Middle frontal gyrus (tissue), 1 donor: ENCODE measurements around the gene SLC10A7.

Experiments used
- DNase-seq: peaks from one replicate; pipeline ENCODE4 v3.0.0-alpha.2; 2015; ENCODE audit warnings: low spot score; ENCODE audit errors: extremely low spot score

The SLC10A7 gene

DNA sequence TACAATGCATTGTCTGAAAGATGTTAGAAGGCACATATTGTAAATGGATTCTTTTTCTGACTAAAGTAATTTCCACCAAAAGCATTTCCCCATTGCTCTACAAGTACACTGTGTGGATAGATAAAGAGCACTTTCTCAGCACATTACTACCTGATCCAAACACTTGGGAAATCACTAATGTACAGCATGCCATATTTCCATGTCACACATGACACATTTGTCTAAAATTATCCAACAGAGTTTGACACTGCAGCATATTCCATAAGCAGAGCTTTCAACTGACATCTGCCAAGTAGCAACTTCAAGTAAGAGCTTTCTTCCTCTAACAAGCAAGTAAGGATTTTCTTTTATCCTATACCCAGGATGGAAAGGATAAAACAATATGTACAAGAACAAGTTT lies 257.9 kb downstream of the SLC10A7 start:
- DNase-seq: no peak

DNA sequence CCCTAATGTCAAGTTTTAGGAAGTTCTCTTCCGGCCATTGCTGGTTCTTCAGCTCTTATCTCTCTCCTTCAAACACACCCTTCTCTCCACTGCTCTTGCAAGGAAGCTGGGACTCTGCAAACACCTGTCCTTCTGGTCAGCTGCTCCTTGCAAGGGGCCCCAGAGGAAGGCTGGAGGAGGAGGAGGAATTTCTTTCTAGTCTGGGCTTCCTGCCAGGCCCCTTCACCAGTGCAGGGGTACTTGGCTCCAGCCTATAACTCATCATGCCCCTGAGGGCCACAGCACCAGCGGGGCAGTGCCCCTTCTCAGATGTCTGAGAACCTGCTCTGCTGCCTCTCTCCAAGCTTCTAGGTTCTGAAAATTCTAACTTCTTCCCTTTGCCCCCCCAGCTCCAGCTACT lies 260.7 kb downstream of the SLC10A7 start:
- no peak for DNase-seq

DNA sequence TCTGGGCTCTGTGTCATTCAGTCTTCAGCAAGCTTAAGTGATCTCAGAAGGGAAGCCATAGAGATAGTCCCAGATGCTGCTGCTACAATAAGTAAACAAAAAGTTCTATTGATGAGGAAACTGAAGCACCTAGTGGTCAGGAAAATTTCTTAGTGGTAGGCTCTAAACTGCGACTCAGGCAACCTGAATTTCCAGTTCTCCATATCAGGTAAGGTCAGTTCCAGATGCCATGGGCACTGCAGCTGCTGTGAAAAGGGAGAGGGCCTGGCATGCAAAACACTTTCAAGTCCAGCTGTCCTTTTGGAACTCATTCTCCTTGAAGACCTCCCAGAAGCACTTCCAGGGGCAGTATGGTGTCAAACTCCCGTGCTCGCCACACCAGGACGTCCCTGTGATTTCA lies 261.2 kb downstream of the SLC10A7 start:
- DNase-seq: no peak

DNA sequence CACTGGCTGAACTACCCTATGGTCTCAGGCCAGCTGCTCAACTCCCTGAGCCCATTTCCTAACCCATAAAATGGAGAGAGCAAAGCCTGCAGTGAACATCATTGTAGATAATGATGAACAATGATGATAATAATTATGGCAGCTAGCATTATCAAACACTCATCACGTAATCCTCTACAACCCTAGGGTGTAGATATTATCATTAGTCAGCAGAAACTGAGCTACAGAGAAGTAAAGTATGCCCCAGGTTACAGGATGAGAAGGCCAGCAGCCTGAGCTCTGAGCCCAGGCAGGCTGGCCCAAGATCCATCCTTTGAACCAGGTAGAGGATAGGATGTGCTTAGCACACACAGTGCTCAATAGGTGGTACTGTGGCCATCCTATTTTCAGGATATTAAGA lies 264.2 kb downstream of the SLC10A7 start:
- no peak for DNase-seq

DNA sequence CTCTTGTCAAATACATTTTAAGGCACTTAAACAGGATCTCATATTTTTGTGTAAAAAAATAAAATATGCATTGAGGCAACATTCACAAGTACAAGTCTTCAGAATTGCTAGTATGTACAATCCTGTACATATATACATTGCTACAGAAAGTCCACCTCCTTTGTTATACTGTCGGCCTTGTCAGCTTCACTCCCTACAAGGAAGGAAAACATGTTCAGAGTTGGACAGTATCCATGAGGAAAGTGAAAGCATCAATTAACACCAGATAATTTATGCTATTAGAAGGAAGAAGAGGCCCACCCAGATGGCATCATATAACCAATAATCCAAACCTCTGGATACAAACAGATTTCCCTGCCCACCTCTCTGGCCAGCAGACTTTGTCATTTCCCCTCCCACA lies 265.4 kb downstream of the SLC10A7 start:
- DNase-seq: no peak

DNA sequence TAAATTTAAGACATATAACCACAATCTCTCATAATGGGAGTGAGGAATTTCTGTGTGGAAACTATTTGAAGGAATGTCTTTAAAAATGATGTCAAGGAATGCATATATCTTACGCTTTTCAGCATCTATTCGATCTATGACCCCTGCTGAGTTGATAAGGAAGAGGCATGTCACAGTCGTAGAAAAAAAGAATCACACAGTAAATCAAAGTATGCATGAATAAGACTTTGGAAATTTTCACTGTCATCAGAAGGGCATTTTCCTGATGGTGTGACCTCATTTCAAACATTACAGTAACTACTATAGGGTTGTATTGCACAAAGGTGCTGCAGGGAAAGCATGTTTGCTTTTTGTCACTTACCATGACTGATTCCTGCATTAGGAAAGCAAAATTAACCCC lies 265.9 kb downstream of the SLC10A7 start:
- no peak for DNase-seq

DNA sequence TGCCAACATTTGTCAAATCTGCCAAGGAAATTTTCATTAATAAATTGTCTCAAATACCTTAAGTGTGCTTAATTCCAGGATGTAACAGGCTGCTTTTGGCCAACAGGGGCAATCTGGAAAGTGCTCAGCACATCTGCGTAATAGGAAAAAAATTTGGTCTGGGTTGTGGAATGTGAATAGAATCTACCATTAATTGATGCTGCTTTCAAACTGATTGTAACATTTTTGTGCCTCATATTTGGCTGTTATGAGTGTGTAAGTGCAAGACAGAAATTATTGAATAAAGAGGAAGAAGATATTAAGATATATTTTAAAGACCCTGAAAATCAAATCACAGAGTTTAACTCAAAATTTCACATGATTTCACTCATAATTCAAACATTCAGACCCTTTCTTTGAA lies 266.3 kb downstream of the SLC10A7 start:
- DNase-seq: no peak

DNA sequence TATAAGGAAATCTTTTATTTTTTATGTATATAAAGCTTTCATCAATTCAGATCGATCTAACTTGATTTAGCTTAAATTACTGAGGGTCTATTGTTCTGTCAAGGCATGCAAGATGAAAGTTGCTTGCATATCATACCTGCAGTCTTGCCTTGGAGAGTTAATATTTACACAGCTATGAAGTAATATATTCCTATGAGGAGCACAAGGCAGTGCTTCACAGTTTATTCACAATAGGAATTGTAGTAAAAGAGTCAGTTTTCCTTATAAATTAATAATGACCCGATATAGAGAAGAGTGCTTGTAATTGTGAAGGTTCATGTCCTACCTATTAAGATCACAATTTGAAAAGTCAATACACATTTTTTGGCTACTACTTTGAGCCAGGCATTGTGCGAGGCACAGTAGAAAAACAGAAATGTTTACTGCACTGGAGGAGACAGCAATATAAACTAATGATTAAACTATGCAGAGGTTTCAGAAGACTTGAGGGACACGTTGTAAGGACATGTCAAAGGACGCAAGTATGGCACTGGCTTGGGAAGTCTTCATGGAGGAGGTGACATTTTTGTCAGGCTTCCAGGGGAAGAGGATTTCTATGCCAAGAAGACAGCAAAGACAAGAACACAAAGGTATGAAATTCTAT lies 268.6 kb downstream of the SLC10A7 start:
- no peak for DNase-seq

DNA sequence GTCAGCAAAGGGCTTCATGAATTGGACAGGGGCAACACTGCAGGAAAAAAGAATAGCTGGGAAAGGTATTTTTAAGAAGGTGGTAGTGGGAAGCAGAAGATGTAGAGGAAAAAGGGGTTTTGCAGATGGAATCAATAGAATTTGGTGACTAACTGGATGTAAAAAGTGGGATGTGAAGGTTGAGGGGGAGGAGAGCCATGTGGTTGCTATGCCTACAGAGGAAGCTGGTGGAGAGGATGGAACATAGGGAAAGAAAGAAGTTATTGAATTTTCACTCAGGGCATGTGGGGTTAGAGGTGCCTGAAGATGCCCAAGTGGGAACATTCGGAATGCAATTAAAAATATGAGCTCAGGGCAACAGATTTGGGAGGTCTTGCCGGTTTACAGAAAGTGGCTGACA lies 274.4 kb downstream of the SLC10A7 start:
- DNase-seq: no peak

DNA sequence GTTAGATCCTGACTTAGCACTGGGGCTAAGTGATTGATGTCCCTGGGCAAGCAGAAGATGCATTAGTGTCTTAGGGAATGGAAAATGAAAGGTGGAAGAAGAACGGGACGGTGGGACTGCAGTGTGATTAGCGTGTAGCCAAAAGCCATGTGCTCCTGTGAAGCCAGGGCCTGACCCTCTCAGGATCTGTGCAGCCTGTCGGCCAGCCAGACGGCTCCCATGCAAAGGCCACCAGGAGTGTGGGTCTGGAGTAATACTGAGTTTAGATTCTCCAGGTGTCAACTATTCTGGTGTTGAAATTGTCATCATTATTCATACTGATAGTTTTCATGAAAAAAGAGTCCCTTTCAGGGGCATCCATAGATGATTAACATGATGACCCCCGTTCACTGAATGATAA lies 275.4 kb downstream of the SLC10A7 start:
- DNase-seq: no peak

DNA sequence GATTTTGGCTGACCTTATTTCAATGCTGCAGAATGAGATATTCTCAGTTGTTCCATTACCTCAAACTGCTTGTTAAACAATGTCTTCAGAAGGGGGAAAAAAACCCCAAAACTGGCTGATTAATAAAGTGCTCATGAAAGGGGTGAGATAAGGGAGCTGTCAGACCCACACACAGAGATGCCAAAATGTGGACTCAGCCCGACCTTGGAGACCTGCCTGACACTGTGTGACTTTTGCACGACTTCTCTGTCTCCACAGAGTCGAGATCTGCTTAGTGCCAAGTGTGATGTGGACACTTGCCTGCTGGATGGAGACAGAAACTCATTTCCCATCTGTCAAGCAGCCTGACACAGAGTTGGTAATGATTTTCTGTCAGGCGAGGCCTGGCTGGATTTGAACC lies 275.9 kb downstream of the SLC10A7 start:
- no peak for DNase-seq

DNA sequence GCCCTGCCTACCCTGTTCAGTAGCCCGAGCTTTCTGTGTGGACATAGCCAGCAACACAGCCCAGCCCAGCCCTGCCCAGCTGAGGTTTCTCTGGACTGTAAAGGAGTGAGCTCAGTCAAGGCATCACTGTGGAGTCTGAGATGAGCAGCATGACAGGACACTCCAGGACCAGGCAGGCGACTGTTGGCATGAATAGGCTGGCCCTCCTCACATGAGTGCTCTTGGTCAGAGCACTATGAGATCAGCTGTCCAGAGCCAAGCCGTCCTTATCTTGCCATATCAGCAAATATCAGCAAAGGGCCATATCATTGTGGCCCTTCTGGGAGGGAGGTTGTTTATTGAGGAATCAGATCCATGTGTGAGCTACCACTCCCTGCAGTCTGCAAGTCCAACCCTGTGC lies 276.5 kb downstream of the SLC10A7 start:
- no peak for DNase-seq

DNA sequence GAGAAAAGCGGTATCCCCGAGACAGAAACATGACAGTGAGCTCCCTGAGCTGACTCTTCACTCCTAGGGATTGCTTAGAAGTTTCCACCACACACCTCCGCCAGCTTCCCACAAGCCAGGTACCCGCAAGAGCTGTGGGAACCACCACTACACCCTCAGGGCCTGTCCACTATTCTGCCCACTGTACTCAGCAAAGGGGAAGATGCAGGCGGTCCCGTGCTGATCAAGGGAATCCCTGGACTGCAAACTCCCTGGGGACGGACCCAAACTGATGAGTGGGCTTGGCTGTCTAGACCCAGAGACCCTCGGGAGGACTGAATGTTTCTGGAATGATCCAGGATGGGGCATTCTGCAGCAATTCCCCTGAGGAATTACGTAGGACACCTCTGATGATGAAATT lies 277.2 kb downstream of the SLC10A7 start:
- DNase-seq: no peak

DNA sequence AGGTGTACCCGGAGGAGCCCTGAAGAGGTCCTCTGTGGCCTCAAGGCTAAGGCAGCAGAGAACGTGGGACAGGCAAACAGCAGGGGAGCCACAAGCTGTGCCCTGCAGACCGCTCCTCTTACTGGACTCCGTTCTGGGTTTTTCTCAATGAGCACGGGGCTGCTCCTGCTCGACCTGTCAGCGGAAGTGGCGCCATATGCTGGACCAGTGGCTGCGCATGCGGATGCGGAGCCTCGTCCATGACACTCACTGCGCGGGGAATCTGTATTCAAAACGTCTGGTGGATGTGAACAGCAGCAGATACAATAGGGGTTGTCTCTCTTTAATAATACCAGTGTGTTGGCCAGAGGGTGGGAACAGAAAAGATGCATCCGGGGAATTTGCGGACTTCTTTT lies 277.9 kb downstream of the SLC10A7 start:
- DNase-seq: no peak

DNA sequence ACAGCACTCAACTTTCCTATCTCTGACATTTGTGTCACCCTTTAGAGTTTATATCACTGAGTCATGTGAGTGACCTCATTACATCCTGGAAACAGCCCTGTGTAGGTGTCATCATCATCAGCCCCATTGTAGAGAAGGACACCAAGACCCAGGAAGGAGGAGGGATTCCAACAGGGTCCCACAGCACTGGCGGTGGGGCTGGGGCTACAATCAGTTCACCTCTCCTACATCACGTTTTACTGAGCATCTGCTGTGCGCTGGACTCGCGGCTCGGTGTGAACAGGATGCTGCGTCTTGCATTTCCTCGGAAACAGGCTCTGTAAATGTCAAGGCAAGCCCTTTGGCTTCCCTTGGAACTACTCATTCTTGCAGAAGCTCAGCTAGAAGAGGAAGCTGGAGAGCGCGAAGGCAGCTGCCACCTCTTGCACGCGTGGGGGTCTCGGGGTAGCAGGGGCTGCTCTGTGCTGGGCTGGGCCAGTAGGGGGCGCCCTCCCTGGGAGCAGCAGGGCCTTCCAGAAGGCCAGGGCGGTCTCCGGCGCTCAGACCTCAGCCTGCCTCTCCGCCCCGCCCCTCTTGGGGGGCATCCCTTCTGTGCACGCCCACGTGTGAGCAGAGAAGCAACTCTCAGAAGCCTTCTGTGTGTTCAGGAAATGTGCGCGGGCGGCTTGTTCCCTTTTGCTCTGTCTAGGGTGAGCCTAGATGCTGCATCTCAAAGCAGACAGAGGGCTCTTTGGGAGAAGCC lies 278.4 kb downstream of the SLC10A7 start:
- DNase-seq: no peak

DNA sequence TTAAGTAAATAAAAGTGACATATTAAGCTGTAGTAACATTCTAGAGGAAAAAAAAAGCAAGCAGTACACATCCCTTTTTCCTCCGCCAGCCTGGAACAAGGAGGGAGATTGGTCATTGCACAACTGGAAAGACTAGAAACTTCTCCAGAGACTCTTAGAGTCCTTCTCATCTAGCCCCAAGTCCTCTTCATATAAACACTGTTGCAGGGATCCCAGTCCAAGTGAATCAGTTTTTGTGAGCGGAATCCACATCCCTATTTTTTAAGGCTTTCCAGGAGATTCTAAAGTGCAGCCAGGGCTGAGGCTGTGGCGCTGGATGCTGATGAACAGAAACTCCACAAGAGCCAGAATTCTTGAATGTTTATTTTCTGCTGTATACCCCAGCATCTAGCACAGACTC lies 283.6 kb downstream of the SLC10A7 start:
- no peak for DNase-seq

DNA sequence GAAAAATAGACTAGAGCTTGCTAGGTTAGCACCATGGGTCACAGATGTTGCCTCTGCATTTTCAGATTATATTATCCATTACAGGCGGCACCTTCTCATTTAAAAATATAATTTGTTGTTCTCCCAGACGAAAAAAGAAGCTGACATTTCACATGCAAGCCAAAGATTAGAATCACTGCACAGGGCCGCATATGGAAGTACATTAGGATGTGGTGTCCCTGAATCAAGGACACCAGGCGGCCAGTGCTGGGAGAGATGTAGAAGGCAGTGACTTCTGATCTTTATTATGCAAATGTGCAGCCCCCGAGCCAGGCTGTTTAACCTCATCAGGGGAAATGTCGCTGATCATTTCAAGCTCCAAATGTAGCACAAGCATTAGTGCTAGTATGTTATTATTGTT lies 284.6 kb downstream of the SLC10A7 start:
- no peak for DNase-seq

DNA sequence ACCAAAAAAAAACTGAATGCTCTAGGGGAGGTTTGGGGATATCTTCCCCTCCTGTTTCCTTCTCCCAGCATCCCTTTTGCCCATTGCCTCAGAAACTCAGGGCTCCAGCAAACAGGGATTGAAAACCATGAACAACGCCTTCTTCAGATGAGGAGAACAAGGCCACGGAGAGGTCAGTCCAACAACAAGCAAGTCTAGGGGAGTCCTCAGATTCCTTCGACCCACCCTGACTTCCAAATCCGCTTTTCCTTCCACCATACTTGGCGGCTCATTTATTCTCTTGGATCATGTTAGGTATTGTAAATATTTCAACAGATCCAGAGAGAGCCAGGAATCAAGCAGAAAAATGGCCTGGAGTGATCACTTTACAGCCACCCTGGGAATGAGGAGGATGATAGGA lies 285.5 kb downstream of the SLC10A7 start:
- DNase-seq: no peak

DNA sequence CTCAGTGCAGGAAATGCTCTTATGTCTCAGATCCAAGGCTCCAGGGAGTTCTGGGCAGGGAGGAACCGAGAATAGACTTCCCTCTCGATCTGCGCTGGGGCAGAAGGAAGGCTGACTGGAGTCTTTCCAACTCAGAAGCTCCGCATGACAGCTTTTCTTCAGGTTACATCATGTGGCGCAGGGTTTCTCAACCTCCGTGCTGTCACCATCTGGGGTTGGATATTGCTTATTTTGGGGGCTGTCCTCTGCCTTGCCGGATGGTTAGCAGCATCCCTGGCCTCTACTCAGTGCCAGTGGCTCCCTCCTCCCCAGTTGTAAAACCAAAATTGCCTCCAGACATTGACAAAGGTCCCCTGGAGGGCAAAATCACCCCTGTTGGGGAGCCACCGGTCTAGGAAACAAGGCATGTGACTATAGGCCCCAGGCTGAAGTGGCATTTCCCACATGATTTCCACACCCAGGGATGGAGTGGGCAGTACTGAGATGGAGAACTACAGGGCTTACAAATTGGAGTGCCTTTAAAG lies 286.0 kb downstream of the SLC10A7 start:
- DNase-seq: no peak

DNA sequence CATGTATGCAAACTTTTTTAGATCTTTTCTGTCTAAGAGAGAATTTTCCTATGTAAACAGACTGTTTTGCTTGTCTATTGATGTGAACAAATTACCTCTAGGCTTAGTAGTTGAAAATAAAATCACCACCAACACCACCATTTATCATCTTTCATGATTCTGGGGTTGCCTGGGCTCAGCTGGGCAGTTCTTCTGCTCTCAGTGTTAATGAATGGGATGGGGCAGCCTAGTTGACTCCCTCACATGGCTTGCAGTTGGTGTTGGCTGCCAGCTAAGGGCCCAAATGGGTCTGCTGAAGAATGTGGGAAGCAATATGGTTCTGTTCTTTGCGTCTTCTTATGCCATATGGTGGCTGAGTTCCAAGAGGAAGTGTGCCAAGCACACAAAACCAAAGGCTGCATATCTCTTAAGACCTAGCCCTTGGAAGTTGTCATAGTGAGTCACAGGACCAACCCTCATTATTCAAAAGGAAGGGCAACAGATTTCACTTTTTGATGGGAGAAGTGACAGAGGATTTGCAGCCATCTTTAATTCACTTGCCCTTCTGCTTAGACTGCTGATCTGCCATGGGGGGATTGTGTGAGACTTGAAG lies 289.5 kb downstream of the SLC10A7 start:
- DNase-seq: no peak

DNA sequence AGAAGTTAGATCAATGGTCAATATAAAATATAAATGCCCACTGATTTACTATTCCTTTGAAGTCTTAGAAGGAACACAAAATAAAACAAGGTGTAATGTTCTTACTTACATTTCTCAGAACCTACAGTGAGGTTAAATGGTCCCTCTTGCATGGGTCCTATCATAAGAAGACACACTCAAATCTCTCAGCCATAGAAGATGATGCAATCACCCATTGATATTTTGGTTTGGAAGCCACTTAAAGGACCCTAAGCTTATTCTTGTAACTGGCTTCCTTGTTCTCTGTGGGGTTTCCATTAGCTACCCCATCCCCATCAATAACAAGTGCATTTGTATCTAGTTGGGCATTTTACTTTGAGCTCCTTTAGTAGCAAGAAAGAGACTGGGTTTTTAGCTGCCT lies 292.3 kb downstream of the SLC10A7 start:
- DNase-seq: no peak

DNA sequence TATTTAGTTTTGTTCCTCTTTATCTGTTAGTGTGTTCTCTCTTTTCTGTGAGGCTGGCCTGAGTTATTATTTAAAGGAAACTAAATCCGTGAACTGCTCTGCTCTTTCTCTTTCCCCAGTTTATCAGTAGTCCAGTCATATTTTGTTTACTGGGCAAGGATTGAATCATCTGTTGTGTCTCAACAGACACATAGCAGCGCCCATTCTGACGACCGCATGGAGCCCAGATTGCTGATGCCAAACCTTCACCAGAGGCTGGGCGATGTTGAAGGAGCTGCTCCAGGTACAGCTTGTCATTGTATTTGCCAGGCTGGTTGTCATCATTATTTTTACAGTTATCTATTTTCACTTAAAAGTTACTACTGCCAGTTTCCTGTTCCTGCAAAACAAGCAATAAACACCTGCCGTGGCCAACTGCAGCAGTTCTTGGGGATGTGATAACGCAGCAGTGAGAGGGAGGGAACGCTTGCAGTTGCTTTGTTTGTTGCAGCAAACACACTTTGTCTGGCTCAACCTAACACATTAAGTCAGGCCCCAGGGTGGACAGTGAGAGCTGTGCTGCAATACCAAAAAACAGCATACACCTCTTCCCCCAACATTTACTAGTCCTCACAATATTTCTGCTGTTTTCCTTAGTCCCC lies 297.3 kb downstream of the SLC10A7 start:
- no peak for DNase-seq
